SU-DHL-6 (cell line): ENCODE measurements around the gene ANGPTL8.

Source experiments
- H2AFZ ChIP-seq: fragments of 200-600 bp; sonication (generic); 2 replicates; pipeline ENCODE4 v1.6.1; 2014; ENCODE audit warnings: low read depth, mild to moderate bottlenecking, moderate library complexity, mixed read lengths, antibody characterized with exemption, low read length; ENCODE audit not compliant: severe bottlenecking
- H3F3A ChIP-seq: fragments of 200-600 bp; shearing (Covaris generic); 2 replicates; pipeline ENCODE4 v1.6.0; 2016; ENCODE audit warnings: antibody characterized with exemption, mild to moderate bottlenecking; ENCODE audit not compliant: insufficient read depth
- H3K27ac ChIP-seq: fragments of 200-600 bp; sonication (generic); 2 replicates; pipeline ENCODE4 v1.5.1; 2016; ENCODE audit warnings: low read depth, mild to moderate bottlenecking, low read length, moderate library complexity, mixed read lengths
- H3K27me3 ChIP-seq: fragments of 200-600 bp; sonication (generic), shearing (Covaris generic); 2 replicates; pipeline ENCODE4 v1.6.0; 2014; ENCODE audit warnings: mild to moderate bottlenecking, low read length
- H3K36me3 ChIP-seq: fragments of 200-600 bp; sonication (generic); 2 replicates; pipeline ENCODE4 v1.6.1; 2014; ENCODE audit warnings: mild to moderate bottlenecking, low read length, mixed read lengths
- H3K4me2 ChIP-seq: fragments of 300-600, 200-600 bp; shearing (Covaris generic), sonication (generic); 2 replicates; pipeline ENCODE4 v1.6.0; 2014; ENCODE audit warnings: low read length, low read depth, mild to moderate bottlenecking; ENCODE audit not compliant: poor library complexity, severe bottlenecking
- H3K4me3 ChIP-seq: fragments of 200-600 bp; sonication (generic); 2 replicates; pipeline ENCODE4 v1.5.1; 2014; ENCODE audit warnings: antibody characterized with exemption, low read length, mild to moderate bottlenecking, mixed read lengths; ENCODE audit not compliant: insufficient read depth, poor library complexity, severe bottlenecking
- H3K79me2 ChIP-seq: fragments of 200-600 bp; sonication (generic); 2 replicates; pipeline ENCODE4 v1.6.1; 2014; ENCODE audit warnings: mild to moderate bottlenecking, low read length, moderate library complexity; ENCODE audit not compliant: insufficient read depth
- H3K9ac ChIP-seq: fragments of 200-600 bp; sonication (generic); 2 replicates; pipeline ENCODE4 v1.7.0; 2014; ENCODE audit warnings: mild to moderate bottlenecking, low read length
- H3K9me2 ChIP-seq: fragments of 200-600 bp; sonication (generic); replicated peaks from 2 replicates; pipeline ENCODE4 v1.6.1; 2014; ENCODE audit warnings: low read length; ENCODE audit not compliant: insufficient read depth
- H3K9me3 ChIP-seq: fragments of 200-600 bp; sonication (generic); 2 replicates; pipeline ENCODE4 v1.6.1; 2014; ENCODE audit warnings: low read length, mixed read lengths; ENCODE audit not compliant: insufficient read depth
- H4K20me1 ChIP-seq: fragments of 200-600 bp; sonication (generic); 2 replicates; pipeline ENCODE4 v1.6.1; 2014; ENCODE audit warnings: low read depth, mild to moderate bottlenecking, antibody characterized with exemption, low read length, moderate library complexity, mixed read lengths
- EZH2phosphoT487 ChIP-seq: fragments of 200-600 bp; sonication (generic), shearing (Covaris generic); conservative IDR thresholded peaks from 2 replicates; pipeline ENCODE4 v1.6.1; 2018; ENCODE audit warnings: mild to moderate bottlenecking, antibody characterized with exemption, low read length, moderate library complexity, mixed read lengths
- TF ChIP-seq, protein P1 (sequence below): fragments of 200-600 bp; sonication (generic); IDR thresholded peaks from one replicate; pipeline ENCODE4 v1.5.1; 2017; ENCODE audit warnings: antibody characterized with exemption, mild to moderate bottlenecking, low read length, moderate library complexity; ENCODE audit not compliant: insufficient read depth, poor library complexity, severe bottlenecking

ANGPTL8 gene

GRCh38 chr19:11291415-11291814 lies 52.0 kb downstream of the ANGPTL8 start:
- Histone ChIP-seq H3K4me3 (no peak overlapping the region), H3K9me3 (no peaks in the 10 kb centered on the region), H3K27ac (no peak overlapping the region), H4K20me1 (no peaks in the 10 kb centered on the region), H2AFZ (no peak overlapping the region), H3K79me2 (no peaks in the 10 kb centered on the region), H3K9ac (no peak overlapping the region), H3K4me2 (no peak overlapping the region), H3K36me3 (no peaks in the 10 kb centered on the region), H3K27me3 (no peaks in the 10 kb centered on the region), H3F3A (no peaks in the 10 kb centered on the region), H3K9me2 (no peaks in the 10 kb centered on the region)
- TF ChIP-seq, protein P1, sequence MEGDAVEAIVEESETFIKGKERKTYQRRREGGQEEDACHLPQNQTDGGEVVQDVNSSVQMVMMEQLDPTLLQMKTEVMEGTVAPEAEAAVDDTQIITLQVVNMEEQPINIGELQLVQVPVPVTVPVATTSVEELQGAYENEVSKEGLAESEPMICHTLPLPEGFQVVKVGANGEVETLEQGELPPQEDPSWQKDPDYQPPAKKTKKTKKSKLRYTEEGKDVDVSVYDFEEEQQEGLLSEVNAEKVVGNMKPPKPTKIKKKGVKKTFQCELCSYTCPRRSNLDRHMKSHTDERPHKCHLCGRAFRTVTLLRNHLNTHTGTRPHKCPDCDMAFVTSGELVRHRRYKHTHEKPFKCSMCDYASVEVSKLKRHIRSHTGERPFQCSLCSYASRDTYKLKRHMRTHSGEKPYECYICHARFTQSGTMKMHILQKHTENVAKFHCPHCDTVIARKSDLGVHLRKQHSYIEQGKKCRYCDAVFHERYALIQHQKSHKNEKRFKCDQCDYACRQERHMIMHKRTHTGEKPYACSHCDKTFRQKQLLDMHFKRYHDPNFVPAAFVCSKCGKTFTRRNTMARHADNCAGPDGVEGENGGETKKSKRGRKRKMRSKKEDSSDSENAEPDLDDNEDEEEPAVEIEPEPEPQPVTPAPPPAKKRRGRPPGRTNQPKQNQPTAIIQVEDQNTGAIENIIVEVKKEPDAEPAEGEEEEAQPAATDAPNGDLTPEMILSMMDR, result no peak
- TF ChIP-seq EZH2phosphoT487, result no peak
